GM10266 (cell line): ENCODE data around the gene GPX1.

Experiments
- DNase-seq: peaks from one replicate; pipeline ENCODE4 v3.0.0; 2012; ENCODE audit errors: extremely low spot score
- CTCF ChIP-seq: IDR thresholded peaks from 2 replicates; pipeline ENCODE4 v1.5.1; 2012; ENCODE audit warnings: mild to moderate bottlenecking, low read depth; ENCODE audit not compliant: control insufficient read depth, insufficient read depth; ENCODE audit errors: missing control alignments

Gene GPX1

GRCh38 chr3:49389297-49389696, 31.1 kb upstream of the GPX1 start:
- no peak for TF ChIP-seq CTCF
- DNase-seq = no peak

GRCh38 chr3:49388289-49388820, 30.2 kb upstream of the GPX1 start:
- no peak for TF ChIP-seq CTCF
- DNase-seq = no peak

- TF ChIP-seq CTCF = no peak
- no peak for DNase-seq
Measured at GRCh38 chr3:49387721-49388120, 29.6 kb upstream of the GPX1 start.

- no peak for TF ChIP-seq CTCF
- DNase-seq = no peak
Measured at GRCh38 chr3:49386056-49386756, 28.1 kb upstream of the GPX1 start.

GRCh38 chr3:49385617-49386016, 27.5 kb upstream of the GPX1 start:
- DNase-seq = no peak

GRCh38 chr3:49383387-49383786, 25.2 kb upstream of the GPX1 start:
- no peak for TF ChIP-seq CTCF
- DNase-seq = no peak

More at GRCh38 chr3:49385617-49386016, 27.5 kb upstream of the GPX1 start:
- TF ChIP-seq CTCF = no peak

GRCh38 chr3:49378249-49378895, 20.2 kb upstream of the GPX1 start:
- DNase-seq = no peak
- no peak for TF ChIP-seq CTCF
